ENCODE data around the gene DDX31. TPM values are rescaled to one million over a fixed set of nuclear protein-coding genes. Genes with fewer than 3 reads are reported as not detected.

DDX31 gene
- total RNA-seq, 1 experiment from 2014 or later: 25.8 TPM

- no peak for ATAC-seq
- H3K9me3 ChIP-seq (ENCODE audit: control insufficient read depth in 1 of 2, insufficient read depth in 1 of 2, low read depth in 1 of 2, low read length in 2 of 2): no peaks in the 10 kb centered on the region
- TF ChIP-seq TCF7L2 (IDR thresholded peaks at IDR 0.05; ENCODE audit: borderline replicate concordance, extremely low read depth, insufficient read depth, insufficient read length) (no peak), JUND (IDR thresholded peaks at IDR 0.05) (no peak), POLR2AphosphoS5 (IDR thresholded peaks at IDR 0.05; ENCODE audit: low read depth, low read length) (no peak), YY1 (IDR thresholded peaks at IDR 0.05; ENCODE audit: extremely low read depth, insufficient replicate concordance, low read depth, low read length) (no peak), ZNF274 (IDR thresholded peaks at IDR 0.05; ENCODE audit: low read depth, low read length) (no peak), EGR1 (IDR thresholded peaks at IDR 0.05; ENCODE audit: low read depth) (no peak), CTCF (IDR thresholded peaks at IDR 0.05 in 2 of 3, conservative IDR thresholded peaks at IDR 0.05 in 1 of 3; ENCODE audit: borderline replicate concordance in 1 of 3, insufficient read depth in 1 of 3, low read depth in 2 of 3, low read length in 2 of 3) (no peak), EZH2phosphoT487 (IDR thresholded peaks at IDR 0.05; ENCODE audit: borderline replicate concordance) (no peak), SP1 (IDR thresholded peaks at IDR 0.05; ENCODE audit: low read depth) (no peak), RAD21 (IDR thresholded peaks at IDR 0.05; ENCODE audit: low read depth) (no peak), CEBPB (IDR thresholded peaks at IDR 0.05; ENCODE audit: low read depth) (no peak), ATF3 (IDR thresholded peaks at IDR 0.05) (no peak), FOSL1 (IDR thresholded peaks at IDR 0.05; ENCODE audit: low read depth) (no peak), MAX (IDR thresholded peaks at IDR 0.05) (no peak), POLR2A (IDR thresholded peaks at IDR 0.05; ENCODE audit: borderline replicate concordance, extremely low read depth, insufficient read depth, insufficient read length) (no peak), SIN3A (IDR thresholded peaks at IDR 0.05; ENCODE audit: low read depth) (no peak), CBX3 (IDR thresholded peaks at IDR 0.05; ENCODE audit: low read depth) (no peak), EZH2 (IDR thresholded peaks at IDR 0.05) (no peak)
- no peaks in the 10 kb centered on the region for H3K79me2 ChIP-seq (ENCODE audit: insufficient read depth, low read length)
- intact Hi-C loops (cut with micrococcal nuclease): loop anchor here (5.0 to 10.0 kb wide), 2 partner anchors 312 to 815 kb away; no protein-coding TSS in a partner anchor
- BruUV-seq (replicated peaks): no TSS peak
- no peaks in the 10 kb centered on the region for H3K36me3 ChIP-seq (ENCODE audit: control insufficient read depth in 1 of 2, insufficient read depth in 2 of 2, low read length in 2 of 2)
- peaks cover 20% of the 10 kb centered on the region for H3K27me3 ChIP-seq (ENCODE audit: insufficient read depth, low read length)
- no peaks in the 10 kb centered on the region for H3K9me2 ChIP-seq (ENCODE audit: insufficient read depth)
- peaks cover 0 to 6% of the 10 kb centered on the region in 2 experiments; a peak in 2 of 4 replicates for H3K4me1 ChIP-seq (ENCODE audit: control insufficient read depth in 1 of 2, insufficient read depth in 2 of 2, low read length in 2 of 2)
- no peaks in the 10 kb centered on the region for H4K20me1 ChIP-seq (ENCODE audit: insufficient read depth)
- ChIA-PET POLR2A (no interaction called here), RAD21 (ENCODE audit: low non-redundant PET in 1 of 2, low total read pairs in 2 of 2, uncharacterized antibody in 2 of 2, unreplicated experiment in 2 of 2) (interaction anchor here in 1 of 2 experiments (0.7 kb wide), 1 partner anchor 463 kb away, joined by 3 read pairs; no protein-coding TSS in a partner anchor), CTCF (interaction anchor here (0.8 to 1.2 kb wide), 2 partner anchors 165 to 167 kb away, joined by 3 to 4 read pairs; partner anchors contain the start of gene CFAP77)
- H3K4me3 ChIP-seq (replicated peaks in 1 of 2; ENCODE audit: low read depth in 1 of 2, low read length in 2 of 2): no peak overlapping the region
- H3K4me2 ChIP-seq (ENCODE audit: low read length): no peak overlapping the region
- no peak overlapping the region for H2AFZ ChIP-seq (ENCODE audit: low read depth, low read length, poor library complexity, severe bottlenecking)
- H3K9ac ChIP-seq (ENCODE audit: low read length): no peak overlapping the region
- H3K27ac ChIP-seq (ENCODE audit: low read depth, low read length): no peak overlapping the region
- no peak for DNase-seq (ENCODE audit: low read depth, low spot score)
Measured at GRCh38 chr9:132577119-132577518, 92.7 kb downstream of the DDX31 start.
